G401 (cell line): ENCODE measurements around the gene PIGC. TPM values are rescaled to one million over a fixed set of nuclear protein-coding genes. Genes with fewer than 3 reads are reported as not detected.
"Not testable (repeated sequence)": the region's sequence is repeated elsewhere in the genome, so short reads cannot be mapped to it uniquely, and the experiment has no call there.

Source experiments
- DNase-seq: peaks from one replicate; pipeline ENCODE4 v3.0.0-alpha.2; 2015; ENCODE audit warnings: low spot score
- in situ Hi-C: cut with HindIII; loops from 2 replicates; pipeline ENCODE4 v1.10.0; 2016; ENCODE audit warnings: low sequenced_read_pairs, mixed read lengths
- total RNA-seq: library from RNA; depleted of rRNA; stranded (reverse); fragments of >200 nt; shearing (Covaris generic); gene quantifications from 2 replicates; pipeline ENCODE4 v1.2.3, GENCODE V29; 2014

The PIGC gene
- total RNA-seq, 1 experiment from 2014 or later = 74.0 TPM

DNA sequence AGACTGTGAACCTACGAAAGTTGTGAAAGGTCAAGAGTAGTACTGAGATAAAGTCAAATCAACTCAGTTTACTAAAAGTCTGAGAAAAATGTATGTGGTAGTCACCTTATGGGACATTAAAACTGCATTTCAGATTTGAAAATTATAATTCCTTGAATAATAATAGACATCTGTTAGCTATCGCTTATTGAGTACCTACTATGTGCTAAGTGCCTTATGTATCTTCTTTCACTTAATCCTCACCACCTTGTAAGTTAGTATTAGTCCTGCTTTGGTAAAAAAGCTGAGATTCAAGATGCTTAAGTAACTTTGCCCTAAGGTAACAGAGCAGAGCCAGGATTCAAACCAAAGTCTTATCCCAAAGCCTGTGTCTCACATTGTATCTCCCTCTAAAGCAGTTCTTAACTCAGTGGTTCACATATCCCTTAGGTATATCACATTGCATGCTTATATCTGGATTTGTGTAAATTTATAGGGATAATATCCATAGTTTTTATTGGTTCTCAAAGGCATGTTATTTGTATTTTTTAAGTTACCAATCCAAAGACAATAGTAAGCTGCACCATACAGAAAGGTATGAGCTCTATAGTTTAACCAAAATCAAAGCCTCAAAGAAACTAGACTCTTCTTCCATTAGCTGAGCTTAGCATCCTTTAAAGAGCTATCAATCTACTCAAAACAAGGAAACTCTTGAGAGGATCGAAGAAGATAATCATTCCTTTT lies 865 bp downstream of the PIGC start:
- DNase-seq = no peak
- in situ Hi-C loops = no loop called here

DNA sequence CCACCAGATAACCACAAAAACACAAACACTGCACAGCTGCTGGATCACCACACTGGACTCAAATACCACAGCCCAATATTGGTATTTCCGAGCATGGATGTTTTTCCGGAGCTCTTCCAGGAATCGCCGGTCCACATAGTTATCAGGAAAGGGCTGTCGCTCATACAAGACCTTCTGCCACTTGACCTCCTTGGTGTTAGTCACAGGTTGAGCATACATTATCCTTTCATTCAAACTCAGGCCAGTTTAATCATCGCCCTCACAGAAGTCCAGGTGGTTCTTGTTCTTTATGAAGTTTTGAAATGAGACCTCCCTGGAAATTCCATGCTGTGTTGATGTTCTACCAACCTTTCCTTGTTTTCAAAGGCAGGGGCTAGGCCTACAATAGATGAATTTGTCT lies 1.5 kb downstream of the PIGC start:
- no peak for DNase-seq
- in situ Hi-C loops = no loop called here

DNA sequence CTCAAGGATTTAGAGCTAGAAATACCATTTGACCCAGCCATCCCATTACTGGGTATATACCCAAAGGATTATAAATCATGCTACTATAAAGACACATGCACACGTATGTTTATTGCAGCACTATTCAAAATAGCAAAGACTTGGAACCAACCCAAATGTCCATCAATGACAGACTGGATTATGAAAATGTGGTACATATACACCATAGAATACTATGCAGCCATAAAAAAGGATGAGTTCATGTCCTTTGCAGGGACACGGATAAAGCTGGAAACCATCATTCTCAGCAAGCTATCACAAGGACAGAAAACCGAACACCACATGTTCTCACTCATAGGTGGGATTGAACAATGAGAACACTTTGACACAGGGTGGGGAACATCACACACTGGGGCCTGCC lies 6.7 kb downstream of the PIGC start:
- DNase-seq, in situ Hi-C loops: not testable (repeated sequence)

DNA sequence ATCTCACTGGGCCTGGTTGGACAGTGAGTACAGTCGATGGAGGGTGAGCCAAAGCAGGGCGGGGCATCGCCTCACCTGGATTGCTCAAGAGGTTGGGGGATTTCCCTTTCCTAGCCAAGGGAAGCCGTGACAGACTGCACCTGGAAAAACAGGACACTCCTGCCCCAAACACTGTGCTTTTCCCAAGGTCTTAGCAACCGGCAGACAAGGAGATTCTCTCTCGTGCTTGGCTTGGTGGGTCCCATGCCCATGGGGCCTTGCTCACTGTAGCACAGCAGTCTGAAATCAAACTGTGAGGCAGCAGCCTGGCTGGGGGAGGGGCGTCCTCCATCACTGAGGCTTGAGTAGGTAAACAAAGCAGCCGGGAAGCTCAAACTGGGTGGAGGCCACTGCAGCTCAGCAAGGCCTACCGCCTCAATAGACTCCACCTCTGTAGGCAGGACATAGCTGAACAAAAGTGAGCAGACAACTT lies 12.1 kb downstream of the PIGC start:
- in situ Hi-C loops = no loop called here
- no peak for DNase-seq

DNA sequence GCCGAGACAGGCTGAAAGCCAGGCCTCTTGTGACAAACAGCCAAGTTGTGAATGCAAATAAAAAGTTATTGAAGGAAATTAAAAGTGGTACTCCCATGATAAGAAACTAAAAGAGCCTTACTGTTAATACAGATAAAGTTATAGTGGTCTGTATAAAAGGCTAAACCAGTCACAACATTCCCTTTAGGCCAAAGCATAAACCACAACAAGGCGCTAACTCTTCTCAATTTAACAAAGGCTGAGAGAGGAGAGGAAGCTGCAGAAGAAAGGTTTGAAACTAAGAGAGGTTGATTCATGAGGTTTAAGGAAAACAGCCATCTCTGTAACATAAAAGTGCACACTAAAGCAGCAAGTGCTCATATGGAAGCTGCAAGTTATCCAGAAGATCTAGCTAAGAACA lies 12.7 kb downstream of the PIGC start:
- in situ Hi-C loops = no loop called here
- no peak for DNase-seq

DNA sequence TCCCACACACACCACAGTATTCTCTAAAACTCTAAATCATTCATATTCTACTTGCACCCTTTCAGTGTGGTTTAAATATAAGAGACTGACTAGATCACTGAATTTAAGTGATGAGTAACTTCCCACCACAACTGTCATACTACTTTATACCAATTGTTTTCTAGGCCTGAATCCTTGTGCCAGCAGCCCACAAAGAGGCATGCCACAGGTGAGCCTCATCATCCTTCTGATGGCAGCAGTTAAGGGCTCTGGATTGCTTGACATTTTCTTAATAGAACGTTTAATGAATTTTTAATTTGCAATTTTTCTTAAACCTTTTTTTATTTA lies 13.8 kb downstream of the PIGC start:
- no peak for DNase-seq
- in situ Hi-C loops = no loop called here

DNA sequence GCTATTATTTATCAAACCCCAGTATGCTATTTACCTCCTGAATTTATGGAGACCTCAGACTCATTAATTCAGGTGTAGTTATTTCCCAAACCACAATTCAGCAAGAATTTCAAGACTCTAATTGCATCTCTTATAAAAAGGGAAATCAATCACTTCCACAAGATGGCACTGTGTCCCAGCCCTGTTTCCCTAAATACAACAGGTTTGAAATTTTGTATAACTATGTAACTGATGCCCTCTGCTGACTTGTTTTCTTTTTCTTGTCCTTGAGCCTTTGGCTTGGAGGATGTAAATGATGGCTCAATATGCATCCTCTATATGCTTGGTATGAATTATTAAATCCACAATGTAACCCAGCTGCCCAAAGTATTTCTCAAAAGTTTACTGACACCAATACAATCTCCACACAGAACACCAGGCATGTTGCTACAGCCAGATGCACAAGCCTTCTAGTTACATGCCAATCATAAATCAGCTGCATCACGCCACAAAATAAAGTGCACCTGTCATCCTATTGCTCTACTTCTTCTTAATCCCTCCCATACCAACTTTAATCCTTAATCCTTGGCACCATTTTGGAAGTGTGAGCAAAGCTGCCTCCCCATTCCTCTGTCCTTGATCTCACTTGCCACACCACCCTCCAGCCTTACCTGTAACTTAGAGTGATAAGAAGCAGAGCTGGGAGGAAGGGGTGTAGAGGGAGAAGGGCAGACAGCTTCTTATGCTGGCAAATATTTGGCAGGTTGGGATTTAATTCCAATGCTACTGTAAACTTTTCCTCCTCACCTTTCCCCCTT lies 14.3 kb downstream of the PIGC start:
- in situ Hi-C loops = no loop called here
- peak; percentile 71 for DNase-seq

DNA sequence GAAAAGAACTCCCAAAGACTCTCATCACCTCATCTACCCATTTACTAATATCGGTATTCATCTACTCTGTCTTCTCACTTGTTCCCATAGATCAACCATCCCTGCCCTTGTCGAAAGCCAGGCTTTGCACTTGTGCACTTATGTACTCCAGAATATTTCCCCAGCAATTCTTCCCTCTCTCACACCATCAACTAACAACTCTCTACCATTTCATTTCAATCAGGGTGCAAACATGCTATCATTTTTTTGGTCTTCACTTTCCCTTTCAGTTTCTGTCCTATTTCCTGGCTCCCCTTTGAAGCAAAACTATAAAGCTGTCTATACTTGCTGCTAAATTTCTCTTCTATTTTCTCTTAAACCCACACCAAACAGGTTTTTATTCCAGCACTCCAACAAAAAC lies 16.7 kb downstream of the PIGC start:
- DNase-seq = no peak
- in situ Hi-C loops = no loop called here

DNA sequence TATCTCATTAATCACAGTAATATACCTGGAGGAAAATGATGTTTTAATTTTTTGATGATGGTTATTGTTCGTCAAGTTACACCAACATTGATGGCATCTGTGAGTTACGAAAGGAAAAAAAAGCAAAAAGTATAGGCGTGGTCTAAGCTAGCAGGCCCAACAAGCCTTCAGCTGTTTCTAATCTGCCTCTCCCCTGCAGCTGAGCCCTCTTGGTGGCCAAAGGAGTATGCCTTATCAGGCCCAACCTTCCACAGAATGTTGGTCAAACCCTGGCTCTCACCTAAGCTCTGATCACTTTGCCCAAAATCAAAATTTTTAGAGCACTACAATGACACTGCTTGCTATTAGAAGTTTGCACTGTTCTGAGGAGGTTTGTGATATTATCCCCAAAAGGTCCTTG lies 18.5 kb downstream of the PIGC start:
- no peak for DNase-seq
- in situ Hi-C loops = no loop called here

DNA sequence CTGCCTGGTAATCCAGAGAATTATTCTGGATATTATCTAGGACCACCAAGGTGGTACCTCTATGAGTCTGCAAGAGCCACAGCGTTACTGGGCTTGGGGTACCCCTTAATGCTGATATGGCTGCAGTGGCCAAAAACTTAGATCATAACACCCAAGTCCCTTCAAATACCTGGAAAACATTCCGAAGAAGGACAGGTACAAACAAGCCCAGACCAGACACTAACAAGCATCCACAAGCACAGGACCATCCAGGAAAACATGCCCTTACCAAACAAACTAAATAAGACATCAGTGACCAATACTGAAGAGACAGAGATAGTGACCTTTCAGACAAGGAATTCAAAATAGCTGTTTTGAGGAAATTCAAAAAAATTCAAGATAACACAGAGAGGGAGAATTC lies 20.5 kb downstream of the PIGC start:
- in situ Hi-C loops = no loop called here
- DNase-seq = no peak

DNA sequence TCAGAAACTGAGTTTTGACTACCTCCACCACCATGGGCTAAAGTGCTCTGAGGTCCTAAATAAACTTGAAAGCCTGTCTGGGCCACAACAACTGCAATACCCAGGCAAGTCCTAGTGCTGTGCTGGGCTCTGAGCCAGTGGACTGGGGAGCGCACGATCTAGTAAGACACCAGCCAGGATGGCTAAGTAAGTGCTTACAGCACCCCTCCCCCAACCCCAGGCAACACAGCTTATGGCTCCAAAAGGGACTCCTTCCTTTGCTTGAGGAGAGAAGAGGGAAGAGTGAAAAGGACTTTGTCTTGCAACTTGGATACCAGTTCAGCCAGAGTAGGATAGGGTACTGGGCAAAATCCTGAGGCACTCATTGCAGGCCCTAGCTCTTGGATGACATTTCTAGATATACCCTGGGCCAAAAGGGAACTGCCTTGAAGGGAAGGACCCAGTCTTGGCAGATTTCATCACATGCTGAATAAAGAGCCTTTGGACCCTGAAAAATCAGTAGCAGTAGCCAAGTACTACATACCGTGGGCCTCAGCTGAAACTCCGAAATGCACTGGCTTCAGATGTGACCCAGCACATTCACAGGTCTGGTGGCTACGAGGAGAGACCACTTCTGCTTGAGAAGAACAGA lies 21.8 kb downstream of the PIGC start:
- in situ Hi-C loops = no loop called here

DNA sequence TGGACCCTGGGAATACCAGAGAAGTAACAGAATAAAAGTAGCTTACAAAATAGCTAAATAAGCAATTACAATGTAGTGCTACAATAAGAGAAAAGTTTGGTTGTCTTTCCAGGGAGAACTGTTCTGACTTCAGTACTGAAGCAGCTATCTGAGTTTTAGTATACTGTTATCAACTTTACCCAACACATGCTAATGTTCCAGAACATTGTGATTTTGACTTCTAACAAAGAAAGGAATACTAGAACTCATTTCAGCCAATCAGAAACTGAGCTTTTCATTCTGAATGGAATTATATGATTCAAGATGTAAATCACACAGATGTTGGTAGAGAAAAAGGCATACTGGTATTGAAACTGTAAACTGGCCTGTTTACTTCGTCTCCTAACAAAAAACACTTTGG lies 23.5 kb downstream of the PIGC start, which contains the start of gene C1orf105:
Gene C1orf105 (plus strand): TSS at position 301 of the 400 bp plus-strand sequence. CDS start 201 bp downstream, outside the sequence.
- DNase-seq = no peak
- in situ Hi-C loops = no loop called here

More for the DNA sequence above, 21.8 kb downstream of the PIGC start:
- no peak for DNase-seq

DNA sequence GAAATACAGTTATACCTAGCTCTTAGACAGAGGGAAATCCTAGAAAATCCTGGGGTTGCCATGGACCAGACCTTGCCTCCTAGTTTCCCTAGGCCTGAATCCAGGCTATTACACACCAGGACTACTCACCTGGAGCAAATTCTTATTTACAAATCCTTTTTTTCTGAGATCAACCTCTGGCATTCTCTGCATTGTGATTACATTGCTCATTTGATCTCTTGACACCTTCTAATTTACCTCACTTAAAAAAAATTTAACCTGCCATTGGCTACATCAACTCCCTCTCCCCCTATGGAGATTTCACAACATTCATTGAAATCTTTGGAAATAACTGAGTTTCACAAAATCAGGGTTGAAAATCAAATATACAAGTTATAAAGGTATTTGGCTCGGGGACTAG lies 26.3 kb downstream of the PIGC start:
- DNase-seq = peak; percentile 68
- in situ Hi-C loops = no loop called here

DNA sequence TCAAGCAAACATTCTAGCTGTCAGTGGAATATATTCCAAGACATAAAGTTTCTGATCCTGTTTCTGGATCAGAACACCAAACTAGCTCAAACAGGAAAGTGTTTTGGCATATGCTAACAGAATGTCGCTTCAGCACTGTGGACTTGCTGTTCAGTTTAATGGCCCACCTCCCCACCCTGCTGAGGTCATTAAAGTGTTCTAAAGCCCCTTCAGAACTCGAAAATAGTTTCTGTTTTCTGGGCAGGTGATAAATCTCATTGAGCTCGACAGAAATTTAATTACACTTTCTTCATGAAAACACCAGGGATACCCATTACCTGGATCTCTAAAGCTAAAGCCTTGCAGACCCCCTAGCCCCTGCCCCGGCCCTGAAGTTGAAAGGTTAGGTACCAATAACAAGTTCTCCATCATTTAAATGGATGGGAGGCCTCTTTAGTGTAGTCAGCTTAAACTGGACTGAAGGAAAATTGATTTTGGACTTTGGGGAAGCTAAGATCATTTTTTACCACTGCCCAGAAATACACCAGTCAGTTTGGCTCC lies 27.3 kb downstream of the PIGC start:
- in situ Hi-C loops = no loop called here
- DNase-seq = peak; percentile 65

DNA sequence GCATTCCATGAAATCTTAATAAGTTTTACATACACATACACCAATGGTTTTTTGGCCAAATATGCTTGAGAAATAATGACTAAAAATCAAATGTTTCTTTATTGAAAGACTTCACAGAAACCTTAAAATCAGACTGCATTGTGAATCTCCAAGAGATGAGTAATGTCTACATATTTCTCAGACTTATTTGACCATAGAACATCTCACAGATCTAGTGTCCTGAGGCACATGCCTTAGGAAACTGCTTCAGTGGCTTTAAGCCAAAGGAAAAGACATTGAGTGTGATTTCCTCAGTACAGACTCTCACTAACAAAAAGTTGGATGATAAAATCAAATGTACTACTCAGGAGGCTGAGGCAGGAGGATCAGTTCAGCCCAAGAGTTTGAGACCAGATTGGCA lies 29.5 kb downstream of the PIGC start:
- in situ Hi-C loops = no loop called here
- DNase-seq = no peak

DNA sequence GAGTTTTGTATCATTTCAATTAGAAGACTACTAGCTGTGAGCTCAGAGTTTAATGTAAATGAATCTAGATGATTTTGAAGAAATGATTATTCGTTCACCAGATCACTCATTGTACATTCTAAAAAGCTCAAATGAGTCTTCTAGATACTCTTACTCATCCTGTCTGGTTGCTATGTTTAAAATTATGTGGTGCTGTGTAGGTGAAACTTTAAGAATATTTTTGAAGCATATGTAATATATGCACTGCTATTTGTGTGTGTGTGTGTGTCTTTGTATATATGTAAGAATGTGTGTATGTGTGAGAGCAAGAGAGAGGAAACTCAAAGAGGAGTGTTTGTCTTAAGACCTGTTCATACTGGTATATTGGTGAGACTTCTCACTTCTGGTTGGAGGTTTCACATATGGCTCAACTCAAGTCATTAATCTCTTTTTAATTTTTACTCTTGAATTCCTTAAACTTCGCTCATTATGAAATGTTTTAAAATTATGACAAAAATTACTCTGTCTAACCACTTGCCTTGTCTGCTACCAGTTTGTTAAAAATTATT lies 32.0 kb downstream of the PIGC start:
- in situ Hi-C loops = no loop called here
- DNase-seq = no peak

DNA sequence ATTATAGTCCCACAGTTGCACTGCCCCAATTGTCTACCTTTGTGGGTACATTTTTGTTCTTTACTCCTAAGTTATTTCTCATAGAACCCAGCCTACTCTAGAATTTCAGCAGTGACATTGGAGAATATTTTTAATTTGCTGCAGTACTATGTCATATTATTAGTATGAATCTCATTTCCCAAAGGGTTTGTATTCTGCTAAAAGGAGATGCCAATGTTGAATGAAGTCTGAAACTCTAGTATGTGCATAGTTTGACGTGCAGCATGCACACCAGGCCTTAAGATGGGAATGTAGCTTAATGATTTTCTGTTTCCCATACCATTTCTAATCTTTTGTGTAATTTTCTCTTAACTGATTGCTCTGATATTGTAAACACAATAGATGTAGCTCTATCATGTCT lies 33.8 kb downstream of the PIGC start:
- in situ Hi-C loops = no loop called here
- no peak for DNase-seq

DNA sequence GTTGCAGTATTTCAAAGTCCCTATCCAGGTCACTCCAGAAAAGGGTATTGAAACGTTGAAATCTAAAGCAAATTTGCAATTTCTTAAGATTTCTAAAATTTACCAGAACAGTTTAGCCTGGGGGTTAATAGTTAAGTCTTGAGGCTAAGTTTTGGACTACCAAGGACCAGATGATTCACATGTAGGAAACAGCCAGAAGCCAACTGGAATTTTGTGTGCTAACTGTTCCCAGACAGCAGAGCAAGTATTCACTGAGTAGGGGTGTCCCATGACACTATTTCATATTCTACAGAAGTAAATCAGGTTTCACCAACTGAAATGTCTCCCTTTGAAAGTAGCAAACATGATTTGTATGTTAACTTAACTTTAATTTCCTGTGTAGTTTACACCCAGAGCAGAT lies 34.9 kb downstream of the PIGC start:
- no peak for DNase-seq
- in situ Hi-C loops = no loop called here

DNA sequence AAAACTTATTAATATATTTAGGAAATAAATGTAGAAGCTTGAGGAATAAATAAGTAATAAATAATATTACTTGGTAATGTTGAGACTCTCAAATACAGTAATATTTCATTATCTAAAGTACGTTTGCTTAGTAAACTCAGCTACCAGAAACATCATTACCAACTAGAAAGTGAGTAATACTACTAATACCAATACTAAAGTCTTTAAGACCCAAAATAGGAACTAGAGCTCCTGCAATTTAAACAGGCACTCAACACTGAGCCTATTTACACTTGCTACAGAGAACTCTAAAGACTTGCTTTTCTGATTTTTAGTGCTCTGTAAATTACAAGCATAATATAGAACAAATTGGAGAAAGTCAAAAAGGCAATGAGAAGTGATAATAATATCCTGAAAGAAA lies 36.9 kb downstream of the PIGC start:
- in situ Hi-C loops = no loop called here

DNA sequence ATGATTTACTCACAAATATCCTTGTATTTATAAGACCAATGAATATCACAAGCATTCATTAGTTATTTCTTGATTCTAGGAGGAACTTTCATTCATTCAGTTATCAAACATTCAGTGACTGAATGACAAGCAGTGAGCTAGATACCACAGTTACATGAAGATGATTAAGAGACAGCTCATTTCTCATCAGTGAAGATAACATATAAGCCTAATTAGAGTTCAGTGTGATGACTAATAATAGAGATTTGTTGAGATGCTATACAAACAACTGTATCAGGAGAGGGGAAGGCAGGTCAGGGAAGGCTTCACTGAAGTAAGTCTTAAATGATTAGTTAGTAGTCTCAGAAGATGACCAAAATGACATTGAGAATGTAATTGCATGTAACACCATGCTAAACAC lies 38.0 kb downstream of the PIGC start:
- no peak for DNase-seq
- in situ Hi-C loops = no loop called here

More for the DNA sequence above, 36.9 kb downstream of the PIGC start:
- DNase-seq = no peak
